ENCODE data around the gene JADE3. TPM values are rescaled to one million over a fixed set of nuclear protein-coding genes. Genes with fewer than 3 reads are reported as not detected.

JADE3 gene
- total RNA-seq, 1 donor from 2014 or later, result 12.4 TPM

DNA sequence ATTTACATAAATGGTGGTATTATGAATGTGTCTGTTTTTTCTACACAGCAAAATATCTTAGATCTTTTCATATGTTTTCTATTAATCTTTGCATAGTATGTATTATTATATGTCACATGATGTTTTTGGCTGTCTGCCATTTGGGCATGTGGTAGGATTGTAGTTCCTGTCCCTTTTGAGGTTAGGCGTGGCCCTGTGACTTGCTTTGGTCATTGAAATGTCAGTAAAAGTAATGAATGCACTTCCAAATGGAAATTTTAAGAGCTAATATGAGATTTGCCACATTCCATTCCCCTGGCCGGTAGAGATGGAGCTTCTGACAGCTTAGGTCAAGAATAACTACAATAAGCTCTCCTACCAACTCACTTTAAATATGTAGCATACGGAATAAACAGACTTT, 45.1 kb downstream of the JADE3 start:
- Histone ChIP-seq H3K4me1 (ENCODE audit: insufficient read depth, low read length) (no peaks in the 10 kb centered on the region), H3K4me3 (ENCODE audit: insufficient read depth, low read depth, low read length) (no peak overlapping the region), H3K9me3 (ENCODE audit: insufficient read depth, low read depth, low read length) (no peaks in the 10 kb centered on the region), H3K4me2 (ENCODE audit: low read length) (no peak overlapping the region), H3K27me3 (ENCODE audit: insufficient read depth, low read length) (no peaks in the 10 kb centered on the region), H3K9ac (ENCODE audit: low read length) (no peak overlapping the region), H3K79me2 (ENCODE audit: insufficient read depth, low read length) (peaks cover 3% of the 10 kb centered on the region), H3K27ac (ENCODE audit: low read depth, low read length) (no peak overlapping the region), H3K36me3 (ENCODE audit: insufficient read depth, low read length) (no peaks in the 10 kb centered on the region), H2AFZ (ENCODE audit: low read depth, low read length) (no peak overlapping the region), H4K20me1 (ENCODE audit: insufficient read depth, low read length) (peaks cover 11% of the 10 kb centered on the region)
- Mint-ChIP-seq H3K9me3 (ENCODE audit: unreplicated experiment) (no peaks in the 10 kb centered on the region), H3K4me1 (ENCODE audit: low read depth, unreplicated experiment) (peaks cover 13% of the 10 kb centered on the region), H3K27me3 (ENCODE audit: low read depth, unreplicated experiment) (no peaks in the 10 kb centered on the region), H3K4me3 (ENCODE audit: unreplicated experiment) (no peak overlapping the region), H3K36me3 (ENCODE audit: low read depth, unreplicated experiment) (no peaks in the 10 kb centered on the region), H3K27ac (ENCODE audit: unreplicated experiment) (no peak overlapping the region)
- TF ChIP-seq, protein P1, sequence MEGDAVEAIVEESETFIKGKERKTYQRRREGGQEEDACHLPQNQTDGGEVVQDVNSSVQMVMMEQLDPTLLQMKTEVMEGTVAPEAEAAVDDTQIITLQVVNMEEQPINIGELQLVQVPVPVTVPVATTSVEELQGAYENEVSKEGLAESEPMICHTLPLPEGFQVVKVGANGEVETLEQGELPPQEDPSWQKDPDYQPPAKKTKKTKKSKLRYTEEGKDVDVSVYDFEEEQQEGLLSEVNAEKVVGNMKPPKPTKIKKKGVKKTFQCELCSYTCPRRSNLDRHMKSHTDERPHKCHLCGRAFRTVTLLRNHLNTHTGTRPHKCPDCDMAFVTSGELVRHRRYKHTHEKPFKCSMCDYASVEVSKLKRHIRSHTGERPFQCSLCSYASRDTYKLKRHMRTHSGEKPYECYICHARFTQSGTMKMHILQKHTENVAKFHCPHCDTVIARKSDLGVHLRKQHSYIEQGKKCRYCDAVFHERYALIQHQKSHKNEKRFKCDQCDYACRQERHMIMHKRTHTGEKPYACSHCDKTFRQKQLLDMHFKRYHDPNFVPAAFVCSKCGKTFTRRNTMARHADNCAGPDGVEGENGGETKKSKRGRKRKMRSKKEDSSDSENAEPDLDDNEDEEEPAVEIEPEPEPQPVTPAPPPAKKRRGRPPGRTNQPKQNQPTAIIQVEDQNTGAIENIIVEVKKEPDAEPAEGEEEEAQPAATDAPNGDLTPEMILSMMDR (IDR thresholded peaks at IDR 0.05; ENCODE audit: insufficient read depth, low read depth, low read length), result no peak
- TF ChIP-seq EZH2 (IDR thresholded peaks at IDR 0.05; ENCODE audit: insufficient read depth, low read length), result no peak
- DNase-seq (ENCODE audit: low read depth), result no peak
- FAIRE-seq, result no peak

DNA sequence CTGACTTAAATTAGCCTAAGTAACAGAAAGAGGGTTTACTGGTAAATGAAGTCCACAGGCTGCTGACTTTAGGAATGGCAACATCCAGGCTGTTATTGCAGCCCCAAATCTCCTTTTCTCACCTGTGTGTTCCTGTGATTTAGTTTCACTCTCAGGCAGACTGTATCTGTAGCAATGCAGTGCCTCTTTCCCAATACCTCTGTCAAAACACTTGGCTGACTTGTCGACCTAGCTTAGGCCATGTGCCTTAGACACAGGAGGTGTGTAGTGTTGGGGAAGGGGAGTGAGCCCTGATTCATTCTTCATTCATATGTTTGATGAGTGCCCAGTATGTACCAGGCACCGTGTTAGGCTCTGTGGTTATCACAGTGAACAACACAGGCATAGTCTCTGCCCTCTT, 46.9 kb downstream of the JADE3 start:
- TF ChIP-seq EZH2 (IDR thresholded peaks at IDR 0.05; ENCODE audit: insufficient read depth, low read length), result no peak
- TF ChIP-seq, protein P1 (IDR thresholded peaks at IDR 0.05; ENCODE audit: insufficient read depth, low read depth, low read length), result no peak
- peaks cover 8% of the 10 kb centered on the region for H3K4me1 Mint-ChIP-seq (ENCODE audit: low read depth, unreplicated experiment)
- peaks cover 6% of the 10 kb centered on the region for H4K20me1 ChIP-seq (ENCODE audit: insufficient read depth, low read length)
- no peak overlapping the region for H3K27ac ChIP-seq (ENCODE audit: low read depth, low read length)
- no peaks in the 10 kb centered on the region for H3K36me3 ChIP-seq (ENCODE audit: insufficient read depth, low read length)
- peaks cover 3% of the 10 kb centered on the region for H3K79me2 ChIP-seq (ENCODE audit: insufficient read depth, low read length)
- no peaks in the 10 kb centered on the region for H3K9me3 ChIP-seq (ENCODE audit: insufficient read depth, low read depth, low read length)
- H3K4me3 Mint-ChIP-seq (ENCODE audit: unreplicated experiment), result no peak overlapping the region
- no peaks in the 10 kb centered on the region for H3K36me3 Mint-ChIP-seq (ENCODE audit: low read depth, unreplicated experiment)
- no peak overlapping the region for H2AFZ ChIP-seq (ENCODE audit: low read depth, low read length)
- H3K4me2 ChIP-seq (ENCODE audit: low read length), result no peak overlapping the region
- FAIRE-seq (no peak), DNase-seq (ENCODE audit: low read depth) (no peak)
- H3K4me3 ChIP-seq (ENCODE audit: insufficient read depth, low read depth, low read length), result no peak overlapping the region
- no peaks in the 10 kb centered on the region for H3K4me1 ChIP-seq (ENCODE audit: insufficient read depth, low read length)
- no peaks in the 10 kb centered on the region for H3K27me3 Mint-ChIP-seq (ENCODE audit: low read depth, unreplicated experiment)
- no peak overlapping the region for H3K9ac ChIP-seq (ENCODE audit: low read length)
- no peaks in the 10 kb centered on the region for H3K27me3 ChIP-seq (ENCODE audit: insufficient read depth, low read length)
- H3K9me3 Mint-ChIP-seq (ENCODE audit: unreplicated experiment), result no peaks in the 10 kb centered on the region
- no peak overlapping the region for H3K27ac Mint-ChIP-seq (ENCODE audit: unreplicated experiment)

DNA sequence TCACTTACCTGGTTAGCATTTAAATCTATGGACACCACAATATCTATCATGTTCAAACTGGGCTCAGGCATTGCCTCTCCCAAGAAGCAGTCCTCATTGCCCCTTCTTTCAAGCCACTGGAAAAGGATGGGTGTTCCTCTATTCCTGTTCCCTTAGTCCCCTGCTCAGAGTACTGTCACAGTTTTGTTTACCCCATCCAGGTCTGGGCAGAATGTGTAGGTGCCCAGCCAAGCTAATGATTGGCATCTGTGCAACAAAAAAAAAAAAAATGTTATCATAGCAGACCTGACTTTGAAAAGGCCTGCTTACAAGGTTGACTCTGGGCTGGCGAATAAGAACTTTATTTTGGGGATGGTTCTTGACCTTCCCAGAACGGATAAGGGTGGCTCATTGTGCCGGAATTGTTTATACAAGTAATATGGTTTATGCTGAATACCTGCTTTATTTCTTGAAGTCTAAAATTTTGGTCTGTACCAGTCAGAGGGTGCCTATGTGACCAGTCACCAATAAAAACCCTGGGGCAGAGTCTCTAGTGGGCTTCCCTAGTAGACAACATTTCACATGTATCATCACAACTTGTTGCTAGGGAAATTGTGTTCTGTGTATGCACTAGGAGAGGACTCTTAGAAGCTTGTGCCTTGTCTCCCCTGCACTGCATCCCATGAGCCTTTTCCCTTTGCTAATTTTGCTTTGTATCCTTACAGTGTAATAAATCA, 47.9 kb downstream of the JADE3 start:
- H3K4me1 Mint-ChIP-seq (ENCODE audit: low read depth, unreplicated experiment), result peaks cover 10% of the 10 kb centered on the region
- H3K9me3 ChIP-seq (ENCODE audit: insufficient read depth, low read depth, low read length), result no peaks in the 10 kb centered on the region

More for the DNA sequence above, 47.9 kb downstream of the JADE3 start:
- DNase-seq (ENCODE audit: low read depth) (no peak), FAIRE-seq (no peak)
- peaks cover 6% of the 10 kb centered on the region for H4K20me1 ChIP-seq (ENCODE audit: insufficient read depth, low read length)
- no peak overlapping the region for H3K4me2 ChIP-seq (ENCODE audit: low read length)
- H3K27ac Mint-ChIP-seq (ENCODE audit: unreplicated experiment), result no peak overlapping the region
- no peak overlapping the region for H3K4me3 Mint-ChIP-seq (ENCODE audit: unreplicated experiment)
- no peak overlapping the region for H3K27ac ChIP-seq (ENCODE audit: low read depth, low read length)
- H3K27me3 Mint-ChIP-seq (ENCODE audit: low read depth, unreplicated experiment), result no peaks in the 10 kb centered on the region
- H3K9me3 Mint-ChIP-seq (ENCODE audit: unreplicated experiment), result no peaks in the 10 kb centered on the region
- H3K4me3 ChIP-seq (ENCODE audit: insufficient read depth, low read depth, low read length), result no peak overlapping the region
- peaks cover 3% of the 10 kb centered on the region for H3K79me2 ChIP-seq (ENCODE audit: insufficient read depth, low read length)
- H3K9ac ChIP-seq (ENCODE audit: low read length), result no peak overlapping the region
- H3K4me1 ChIP-seq (ENCODE audit: insufficient read depth, low read length), result no peaks in the 10 kb centered on the region
- no peaks in the 10 kb centered on the region for H3K27me3 ChIP-seq (ENCODE audit: insufficient read depth, low read length)
- no peak overlapping the region for H2AFZ ChIP-seq (ENCODE audit: low read depth, low read length)
- TF ChIP-seq, protein P1 (IDR thresholded peaks at IDR 0.05; ENCODE audit: insufficient read depth, low read depth, low read length), result no peak
- TF ChIP-seq EZH2 (IDR thresholded peaks at IDR 0.05; ENCODE audit: insufficient read depth, low read length), result no peak
- H3K36me3 ChIP-seq (ENCODE audit: insufficient read depth, low read length), result no peaks in the 10 kb centered on the region
- H3K36me3 Mint-ChIP-seq (ENCODE audit: low read depth, unreplicated experiment), result no peaks in the 10 kb centered on the region

All from astrocyte (in vitro differentiated cells and primary cell).